K562 (cell line): ENCODE results near the gene CD48. TPM values are rescaled to one million over a fixed set of nuclear protein-coding genes. Genes with fewer than 3 reads are reported as not detected.

Source experiments
- CHD7 ChIP-seq: fragments of 200-600 bp; sonication (generic); IDR thresholded peaks from one replicate; pipeline ENCODE4 v1.6.1; 2012; ENCODE audit warnings: mild to moderate bottlenecking, low read depth, low read length, inconsistent platforms
- E2F5 ChIP-seq: sonication (generic); formaldehyde crosslinking; IDR thresholded peaks from 2 replicates; pipeline ENCODE4 v1.8.0; 2022; ENCODE audit warnings: mild to moderate bottlenecking, missing genetic modification reagents
- TBP ChIP-seq: optimal IDR thresholded peaks from 2 replicates; pipeline ENCODE3; 2011; ENCODE audit warnings: low read depth, low read length, improper control_type of control experiment
- THRB ChIP-seq: fragments of 450-650 bp; formaldehyde crosslinking; conservative IDR thresholded peaks from 2 replicates; pipeline ENCODE4 v1.4.0; 2022; ENCODE audit warnings: mild to moderate bottlenecking, missing genetic modification characterization
- ZC3H4 ChIP-seq: sonication (generic); formaldehyde crosslinking; IDR thresholded peaks from 2 replicates; pipeline ENCODE4 v1.9.0; 2021; ENCODE audit warnings: missing genetic modification reagents, borderline replicate concordance
- ZNF354B ChIP-seq: fragments of 250-450 bp; sonication (Bioruptor Pico); IDR thresholded peaks from 2 replicates; pipeline ENCODE4 v1.4.0; 2020
- ZNF79 ChIP-seq: fragments of 250-450 bp; sonication (Bioruptor Pico); IDR thresholded peaks from 2 replicates; pipeline ENCODE4 v1.4.0; 2020; ENCODE audit warnings: low read depth, mild to moderate bottlenecking, moderate library complexity
- polyA plus RNA-seq, 8 experiments: library from polyadenylated mRNA; depleted of rRNA in 4 of 8; stranded (reverse) in 5 of 8; unstranded in 3 of 8; fragments of >200 nt; fragmentation: Nextera tagmentation in 2 of 8; fragmentation: Illumina TruSeq in 1 of 8; extraction: Ambion mirVana in 2 of 8; extraction: Trizol in 1 of 8; gene quantifications; 2 replicates each; pipeline versions ENCODE4 v1.2.1 to v1.2.3, GENCODE V29; 2011 to 2014; ENCODE audit warnings: inconsistent platforms in 1 of 8, missing spikeins in 1 of 8
- total RNA-seq, 7 experiments: library from RNA; depleted of rRNA in 6 of 7; stranded (reverse); fragments of >200 nt in 6 of 7; fragmentation: Illumina TruSeq in 2 of 7; extraction: Trizol in 2 of 7; gene quantifications; 2 replicates each; pipeline versions ENCODE4 v1.2.1 to v1.2.3, GENCODE V29; 2011 to 2021; ENCODE audit warnings: low replicate concordance in 1 of 7

CD48 gene
- total and polyA plus RNA-seq, 9 of the 15 experiments (the other 6 are each of a cell fraction or from before 2014, with no cell fraction given) = 0.10 to 0.42 (median 0.29) TPM; not detected in 3

- TF ChIP-seq THRB = no peak
- TF ChIP-seq ZNF79 (CRISPR knock-in tag) = no peak
- no peak for TF ChIP-seq TBP
- TF ChIP-seq E2F5 (CRISPR knock-in tag) = no peak
- TF ChIP-seq ZNF354B (CRISPR knock-in tag) = no peak
- TF ChIP-seq CHD7 = no peak
- TF ChIP-seq ZC3H4 (CRISPR knock-in tag) = no peak
- TF ChIP-seq, all 486 proteins: peak for 0
Observed at GRCh38 chr1:160642281-160642644, 69.4 kb downstream of the CD48 start (continued).
